Psoas muscle (tissue), 8 donors: ENCODE results near the gene PRUNE2. TPM values are rescaled to one million over a fixed set of nuclear protein-coding genes. Genes with fewer than 3 reads are reported as not detected.

ENCODE experiments used
- ATAC-seq, 4 donors: fragments of 200-7000 bp; cut with Tn5 transposase; one replicate each; pipeline ENCODE4 v1.9.1; 2020; ENCODE audit warnings: moderate library complexity in 3 of 4, mild to moderate bottlenecking in 2 of 4
- DNase-seq, 2 donors: peaks; one replicate each; pipeline ENCODE4 v3.0.0-alpha.2; 2020
- H3K27ac ChIP-seq: fragments of 200-600 bp; one replicate; pipeline ENCODE4 v1.8.0; 2022
- H3K27me3 ChIP-seq, 3 donors: fragments of 200-600 bp in 1 of 3; one replicate each; pipeline versions ENCODE4 v1.6.1 to v1.8.0; 2013 to 2022; ENCODE audit warnings: low read length in 2 of 3, mild to moderate bottlenecking in 2 of 3, moderate library complexity in 1 of 3; ENCODE audit not compliant: insufficient read depth in 3 of 3
- H3K36me3 ChIP-seq, 2 donors: fragments of 200-600 bp in 1 of 2; one replicate each; pipeline versions ENCODE4 v1.6.1 to v1.8.0; 2013 to 2022; ENCODE audit warnings: low read depth in 1 of 2, mild to moderate bottlenecking in 1 of 2, moderate library complexity in 1 of 2; ENCODE audit not compliant: insufficient read depth in 1 of 2
- H3K4me1 ChIP-seq: fragments of 200-600 bp; one replicate; pipeline ENCODE4 v1.8.0; 2022
- H3K4me3 ChIP-seq: fragments of 200-600 bp; one replicate; pipeline ENCODE4 v1.8.0; 2022; ENCODE audit warnings: mild to moderate bottlenecking
- H3K9me3 ChIP-seq: fragments of 200-600 bp; one replicate; pipeline ENCODE4 v1.8.0; 2022
- CTCF ChIP-seq: fragments of 200-600 bp; IDR thresholded peaks from one replicate; pipeline ENCODE4 v1.8.0; 2022; ENCODE audit warnings: antibody characterized with exemption
- WGBS, 3 donors: extraction: QIAGEN DNeasy Blood & Tissue Kit; methylation state at CpG; one replicate each; pipeline versions ENCODE4 v1.1.6 to v1.1.7; 2013; 5-methylcytosine and 5-hydroxymethylcytosine counted together
- intact Hi-C, 2 donors: fragments of 100-400 bp; cut with DNase I; formaldehyde crosslinking; loops; one replicate each; pipeline versions ENCODE4 v1.11.0 to v1.14.2; 2022
- polyA plus RNA-seq, 3 donors: library from polyadenylated mRNA; stranded (reverse); fragments of 200-250 nt; gene quantifications; one replicate each; pipeline ENCODE4 v1.2.3, GENCODE V29; 2013
- total RNA-seq, 4 donors: library from RNA; stranded (reverse); fragmentation: NEBNext Ultra II Directional in 2 of 4; extraction: Animal tissue kit (Norgen Biotek cat#: 25700) in 2 of 4; gene quantifications; one replicate each; pipeline versions ENCODE4 v1.2.1 to v1.2.4, GENCODE V29; 2021 to 2023
- donor health status: healthy with polysubstance abuse.
- donor health status: DM: no; HTN: no; CAD: no; lungs with moderate emphysema.
- donor health status: Bipolar disorder and iron deficiency.
- donor health status: healthy.
- donor health status: DM: yes; HTN: yes; CAD: no.
- donor health status: DM: no; HTN: no; CAD: no.
- donor health status: DM: no; HTN: no; CAD: no.
- donor health status: DM: yes; HTN: yes; CAD: no.

PRUNE2 gene
- total and polyA plus RNA-seq, 7 donors, result 1.2 to 79.9 (median 3.6) TPM

DNA sequence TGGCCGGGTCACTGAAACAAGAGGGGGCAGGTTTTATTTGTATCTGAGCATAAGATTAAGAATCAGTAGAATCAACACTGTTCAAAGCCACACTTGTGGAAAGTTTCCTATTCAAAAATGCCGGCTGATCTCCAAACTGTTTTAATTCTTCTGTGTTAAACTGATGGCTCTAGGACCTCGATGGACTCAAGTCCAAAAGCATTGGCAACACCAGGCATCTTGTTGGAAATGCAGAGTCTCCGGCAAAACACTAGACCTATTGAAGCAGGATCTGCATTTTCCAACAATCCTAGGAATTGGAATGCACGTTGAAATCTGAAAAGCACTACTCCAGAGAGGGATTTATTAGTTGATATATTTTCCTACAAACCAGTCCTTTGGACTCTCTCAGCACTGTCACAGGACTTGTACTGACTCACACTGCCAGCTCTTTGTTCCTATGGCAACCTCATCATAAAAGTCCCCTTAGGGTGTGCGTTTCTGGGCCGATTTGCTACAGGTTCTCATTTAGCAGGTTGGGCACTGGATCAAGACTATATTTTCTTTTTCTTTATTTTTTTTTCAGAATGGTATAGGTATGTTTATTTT lies 189.7 kb downstream of the PRUNE2 start:
- Histone ChIP-seq H3K27ac (no peak overlapping the region), H3K27me3 (peaks cover 0 to 10% (median 0%) of the 10 kb centered on the region in 3 donors), H3K9me3 (no peaks in the 10 kb centered on the region), H3K4me1 (no peaks in the 10 kb centered on the region), H3K4me3 (no peak overlapping the region), H3K36me3 (no peaks in the 10 kb centered on the region)
- WGBS, 3 donors, result 45 to 59% (median 50%) methylated on average over 7 of the region's 7 CpGs
- no peak for DNase-seq
- intact Hi-C loops, result no loop called here
- ATAC-seq, result no peak
- TF ChIP-seq CTCF, result no peak

- no peak for ATAC-seq
- H3K4me1 ChIP-seq, result no peaks in the 10 kb centered on the region
- intact Hi-C loops, result no loop called here
- no peaks in the 10 kb centered on the region for H3K36me3 ChIP-seq
- no peak overlapping the region for H3K27ac ChIP-seq
- DNase-seq, result no peak
- peaks cover 0 to 2% (median 2%) of the 10 kb centered on the region in 3 donors for H3K27me3 ChIP-seq
- H3K4me3 ChIP-seq, result no peak overlapping the region
- no peaks in the 10 kb centered on the region for H3K9me3 ChIP-seq
- TF ChIP-seq CTCF, result no peak
- WGBS, 3 donors, result 43 to 50% (median 45%) methylated on average over 5 of the region's 5 CpGs
Measured at GRCh38 chr9:76713381-76713780, 192.5 kb downstream of the PRUNE2 start.

- Histone ChIP-seq H3K27ac (no peak overlapping the region), H3K9me3 (no peaks in the 10 kb centered on the region), H3K4me3 (no peak overlapping the region), H3K36me3 (no peaks in the 10 kb centered on the region), H3K27me3 (peaks cover 0 to 8% (median 2%) of the 10 kb centered on the region in 3 donors), H3K4me1 (no peaks in the 10 kb centered on the region)
- 75 to 91% (median 82%) methylated on average over 9 of the region's 9 CpGs for WGBS, 3 donors
- ATAC-seq (no peak), DNase-seq (no peak)
- intact Hi-C loops, result no loop called here
- no peak for TF ChIP-seq CTCF
Measured at GRCh38 chr9:76709020-76709419, 196.9 kb downstream of the PRUNE2 start.

DNA sequence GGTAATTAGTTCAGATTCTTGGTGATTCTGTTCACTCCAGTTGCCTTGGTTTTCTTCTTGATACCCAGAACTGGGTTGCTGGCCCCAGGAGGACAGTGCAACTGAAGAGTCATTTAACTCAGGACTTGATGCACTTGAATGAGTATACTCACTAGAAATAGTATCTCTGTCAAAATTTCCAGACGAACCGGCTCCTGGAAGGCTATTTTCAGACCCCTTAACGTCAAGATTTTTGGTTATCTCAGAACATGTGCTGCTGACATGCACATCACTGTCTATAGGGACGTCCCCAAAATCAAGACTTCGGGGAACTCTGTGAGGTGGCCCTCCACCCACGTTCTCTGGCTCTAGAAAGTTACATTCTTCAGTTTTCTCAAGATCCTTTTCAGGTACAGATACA lies 198.4 kb downstream of the PRUNE2 start:
- Histone ChIP-seq H3K27me3 (peaks cover 0 to 8% (median 2%) of the 10 kb centered on the region in 3 donors), H3K27ac (no peak overlapping the region), H3K4me1 (no peaks in the 10 kb centered on the region), H3K9me3 (no peaks in the 10 kb centered on the region), H3K36me3 (no peaks in the 10 kb centered on the region), H3K4me3 (no peak overlapping the region)
- WGBS, 3 donors, result 77 to 83% (median 80%) methylated on average over 6 of the region's 6 CpGs
- ATAC-seq (no peak), DNase-seq (no peak)
- intact Hi-C loops, result no loop called here
- TF ChIP-seq CTCF, result no peak
